HT-29 (cell line): ENCODE measurements around the gene SPECC1L. TPM values are rescaled to one million over a fixed set of nuclear protein-coding genes. Genes with fewer than 3 reads are reported as not detected.

ENCODE experiments used
- DNase-seq: peaks from one replicate; pipeline ENCODE4 v3.0.0-alpha.2; 2015; ENCODE audit warnings: low spot score
- total RNA-seq: library from RNA; depleted of rRNA; stranded (reverse); fragments of >200 nt; shearing (Covaris generic); gene quantifications from 2 replicates; pipeline ENCODE4 v1.2.3, GENCODE V29; 2014

Gene SPECC1L
- total RNA-seq, 1 experiment from 2014 or later: 9.5 TPM

DNA sequence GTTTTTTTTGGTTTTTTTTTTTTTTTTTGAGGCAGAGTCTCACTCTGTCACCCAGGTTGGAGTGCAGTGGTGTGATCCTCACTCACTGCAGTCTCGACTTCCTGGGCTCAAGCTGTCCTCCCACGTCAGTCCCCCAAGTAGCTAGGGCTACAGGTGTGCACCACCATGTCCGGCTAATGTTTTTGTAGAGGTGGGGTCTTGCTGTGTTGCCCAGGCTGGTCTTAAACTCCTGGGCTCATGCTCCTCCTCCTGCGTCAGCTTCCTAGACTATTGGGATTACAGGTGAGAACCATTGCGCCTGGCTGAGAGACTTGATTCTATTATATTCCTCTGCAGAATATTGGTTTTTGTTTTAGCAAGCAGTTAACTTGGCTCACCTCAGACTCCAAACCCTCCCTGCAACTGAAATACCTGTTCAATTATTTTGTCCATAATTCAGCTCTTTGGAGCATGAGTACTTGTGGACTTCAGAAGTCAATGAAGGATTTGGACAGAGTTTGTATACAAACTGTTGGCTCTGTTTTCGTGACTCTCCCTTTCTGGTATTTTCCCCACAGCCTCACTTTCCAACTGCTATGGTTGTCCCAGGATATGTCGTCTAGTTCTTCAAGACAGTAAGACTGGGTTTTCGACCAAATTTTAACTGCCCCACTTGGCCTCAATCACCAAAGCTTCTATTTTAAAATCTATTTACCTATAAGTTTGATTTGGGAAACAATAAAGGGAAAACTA is 87.6 kb downstream of the SPECC1L start:
- no peak for DNase-seq

DNA sequence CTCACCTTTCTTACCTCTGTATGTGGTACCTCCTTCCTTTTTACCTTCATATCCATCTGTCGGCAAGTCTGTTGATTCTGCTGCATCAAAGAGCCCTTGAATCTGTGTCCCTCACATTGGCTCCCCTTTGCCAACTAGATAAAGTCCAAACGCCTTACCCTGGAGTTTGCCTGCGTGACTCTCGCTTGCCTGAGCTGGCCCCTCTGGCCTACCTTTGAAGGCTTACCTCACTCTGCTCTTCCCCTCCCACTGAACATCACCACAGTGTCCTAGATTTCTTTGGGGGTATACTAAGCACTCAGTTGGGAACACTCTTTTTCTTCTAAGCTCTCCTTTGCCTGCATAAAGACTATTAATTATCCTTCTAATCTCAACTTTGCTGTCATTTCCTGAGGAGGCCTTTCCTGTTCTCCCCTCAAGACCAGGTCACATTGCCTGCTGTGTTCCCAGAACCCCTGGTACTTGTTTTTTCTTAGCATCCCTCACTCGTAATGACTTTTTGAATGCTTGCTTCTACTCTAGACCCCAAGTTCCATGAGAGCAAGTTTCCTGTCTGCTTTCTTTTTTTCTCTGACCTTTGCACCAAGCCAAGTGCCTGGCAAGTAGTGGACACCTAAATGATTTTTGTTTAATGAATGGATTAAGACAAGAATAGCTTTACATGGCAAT is 89.0 kb downstream of the SPECC1L start:
- no peak for DNase-seq

DNA sequence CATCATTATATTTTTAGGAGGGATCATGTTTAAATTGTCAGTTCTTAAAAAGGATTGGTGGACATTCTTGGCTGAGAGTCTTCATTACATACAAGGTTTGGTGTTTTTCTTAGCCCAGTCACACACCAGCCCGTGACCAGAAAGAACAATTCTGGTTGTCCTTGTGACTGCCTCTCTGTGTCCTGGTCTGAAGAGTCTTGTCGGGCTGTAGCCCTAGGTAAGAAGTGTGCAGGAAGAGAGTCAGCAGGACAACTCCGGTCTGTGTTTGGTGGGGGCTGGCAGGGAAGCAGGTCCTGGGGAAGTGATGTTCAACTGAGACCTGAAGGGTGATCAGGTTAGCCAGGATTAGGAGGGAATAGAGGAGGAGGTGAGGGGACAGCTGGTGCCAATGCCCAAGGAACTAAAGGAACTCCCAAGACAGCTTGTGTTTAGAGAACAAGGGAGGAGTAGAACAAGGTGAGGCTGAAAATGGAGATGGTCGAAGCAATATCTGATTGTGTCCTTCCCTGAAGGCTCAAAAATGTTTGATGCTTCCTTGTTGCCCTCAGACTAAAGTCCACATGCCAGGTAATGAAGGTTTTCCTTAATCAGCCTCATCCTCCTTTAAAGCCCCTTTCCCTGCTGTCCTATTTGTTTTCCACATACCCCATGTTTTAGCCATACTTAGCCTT is 91.5 kb downstream of the SPECC1L start:
- DNase-seq: no peak

DNA sequence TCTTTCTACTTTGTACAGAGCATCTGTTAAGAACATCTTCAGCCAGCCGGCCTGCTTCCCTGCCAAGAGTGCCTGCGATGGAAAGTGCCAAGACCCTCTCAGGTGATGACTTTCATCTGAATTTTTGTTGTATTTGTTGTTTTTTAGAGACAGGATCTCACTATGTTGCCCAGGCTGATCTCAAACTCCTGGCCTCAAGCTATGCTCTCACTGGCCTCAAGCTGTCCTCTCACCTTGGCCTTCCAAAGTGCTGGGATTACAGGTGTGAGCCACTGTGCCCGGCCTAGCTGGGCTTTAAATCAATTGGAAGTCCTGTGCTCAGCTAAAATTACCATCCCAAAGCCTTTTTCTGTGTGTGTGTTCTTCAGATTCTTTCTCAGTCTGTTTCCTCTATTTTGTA is 92.6 kb downstream of the SPECC1L start:
- DNase-seq: no peak

DNA sequence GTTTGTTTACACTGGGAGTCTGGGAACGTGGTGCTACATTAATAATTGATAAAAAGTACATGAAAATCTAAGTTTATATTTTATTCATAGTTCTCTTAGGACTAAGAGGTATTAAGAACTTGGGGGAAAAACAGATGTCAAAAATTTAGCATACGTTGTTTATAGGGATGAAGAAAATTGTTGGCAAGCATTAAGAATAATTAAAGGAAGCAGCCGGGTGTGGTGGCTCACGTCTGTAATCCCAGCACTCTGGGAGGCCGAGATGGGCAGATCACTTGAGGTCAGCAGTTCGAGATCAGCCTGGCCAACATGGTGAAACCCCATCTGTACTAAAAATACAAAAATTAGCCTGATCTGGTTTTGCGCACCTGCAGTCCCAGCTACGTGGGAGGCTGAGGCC is 96.1 kb downstream of the SPECC1L start:
- DNase-seq: no peak

DNA sequence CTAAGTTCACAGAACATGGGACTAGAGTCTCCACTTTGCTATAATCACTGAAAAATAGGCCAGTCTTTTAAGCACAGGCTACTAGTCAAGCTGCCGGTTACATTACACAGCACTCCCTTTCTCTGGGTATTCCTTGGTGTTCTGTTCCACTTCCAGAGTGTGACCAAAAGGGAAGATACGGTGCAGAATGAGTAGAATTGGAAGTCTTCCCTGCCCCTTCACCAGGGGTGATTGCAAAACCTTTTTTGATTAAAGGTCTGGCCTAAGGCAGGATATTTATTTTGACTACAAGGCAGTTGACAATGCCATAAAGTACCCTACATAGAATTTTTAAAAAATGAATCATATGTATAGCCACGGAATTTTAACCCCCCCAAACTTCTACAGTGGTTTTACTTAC is 97.2 kb downstream of the SPECC1L start:
- no peak for DNase-seq

DNA sequence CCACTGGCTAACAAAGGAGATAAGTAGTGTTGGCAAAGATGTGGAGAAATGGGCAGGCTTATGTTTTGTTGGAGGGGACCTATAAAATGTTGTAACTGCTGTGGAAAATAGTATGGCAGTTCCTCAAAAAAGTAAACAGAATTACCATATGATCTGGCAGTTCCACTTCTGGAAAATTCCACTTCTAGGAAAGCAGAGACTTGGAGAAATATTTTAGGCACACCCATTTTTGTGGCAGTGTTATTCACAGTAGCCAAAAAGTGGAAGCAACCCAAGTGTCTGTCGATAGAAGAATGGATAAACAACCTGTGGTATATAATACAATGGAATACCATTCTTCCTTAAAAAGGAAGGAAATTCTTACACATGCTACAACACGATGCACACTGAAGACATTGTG is 99.8 kb downstream of the SPECC1L start:
- no peak for DNase-seq

DNA sequence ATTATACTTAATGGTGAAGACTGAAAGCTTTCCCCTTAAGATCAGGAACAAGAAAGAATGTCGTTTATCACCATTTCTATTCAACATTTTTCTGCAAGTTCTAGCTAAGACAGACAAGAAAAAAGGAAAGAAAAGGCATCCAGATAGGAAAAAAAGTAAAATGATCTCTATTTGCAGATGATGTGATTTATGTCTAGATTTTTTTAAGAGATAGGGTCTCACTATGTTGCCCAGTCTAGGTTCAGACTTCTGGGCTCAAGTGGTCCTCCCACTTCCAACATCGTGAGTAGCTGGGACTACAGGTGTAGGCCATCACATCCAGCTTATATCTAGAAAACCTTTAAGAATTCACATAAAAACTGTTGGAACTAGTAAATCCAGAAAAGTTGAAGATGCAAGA is 105.4 kb downstream of the SPECC1L start:
- no peak for DNase-seq

DNA sequence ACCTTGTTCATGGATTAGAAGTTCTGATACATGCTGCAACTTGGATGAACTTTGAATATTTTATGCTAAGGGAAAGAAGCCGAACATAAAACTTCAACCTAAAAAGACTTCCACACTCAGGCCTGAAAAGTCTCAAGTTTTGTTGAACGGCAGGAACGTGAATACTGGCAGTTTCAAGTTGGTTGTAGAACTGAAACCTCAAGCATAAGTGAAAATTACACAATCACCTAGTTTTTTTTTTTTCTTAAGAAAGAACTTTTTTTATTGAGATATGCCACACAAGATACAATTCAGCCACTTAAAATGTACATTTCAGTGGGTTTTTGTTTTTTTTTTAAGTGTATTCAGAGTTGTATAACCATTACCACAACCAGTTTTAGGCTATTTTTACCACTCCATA is 106.0 kb downstream of the SPECC1L start:
- DNase-seq: no peak

DNA sequence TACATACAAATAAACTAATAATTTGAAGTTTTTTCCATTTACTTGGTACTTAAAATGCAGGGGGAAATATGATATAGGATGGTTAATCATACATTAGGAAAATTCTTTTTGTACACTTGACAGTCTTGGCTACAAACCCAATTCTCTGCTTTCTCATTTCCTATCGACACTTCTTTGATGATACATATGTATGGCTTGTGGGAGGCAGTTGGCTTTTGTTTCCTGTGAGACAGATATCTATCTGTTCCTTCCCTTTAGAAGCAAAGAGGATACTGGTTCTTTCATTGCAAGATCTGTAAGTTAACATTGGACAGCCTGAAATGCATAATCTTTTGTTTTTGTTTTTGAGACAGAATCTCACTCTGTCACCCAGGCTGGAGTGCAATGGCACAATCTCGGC is 108.9 kb downstream of the SPECC1L start:
- no peak for DNase-seq

DNA sequence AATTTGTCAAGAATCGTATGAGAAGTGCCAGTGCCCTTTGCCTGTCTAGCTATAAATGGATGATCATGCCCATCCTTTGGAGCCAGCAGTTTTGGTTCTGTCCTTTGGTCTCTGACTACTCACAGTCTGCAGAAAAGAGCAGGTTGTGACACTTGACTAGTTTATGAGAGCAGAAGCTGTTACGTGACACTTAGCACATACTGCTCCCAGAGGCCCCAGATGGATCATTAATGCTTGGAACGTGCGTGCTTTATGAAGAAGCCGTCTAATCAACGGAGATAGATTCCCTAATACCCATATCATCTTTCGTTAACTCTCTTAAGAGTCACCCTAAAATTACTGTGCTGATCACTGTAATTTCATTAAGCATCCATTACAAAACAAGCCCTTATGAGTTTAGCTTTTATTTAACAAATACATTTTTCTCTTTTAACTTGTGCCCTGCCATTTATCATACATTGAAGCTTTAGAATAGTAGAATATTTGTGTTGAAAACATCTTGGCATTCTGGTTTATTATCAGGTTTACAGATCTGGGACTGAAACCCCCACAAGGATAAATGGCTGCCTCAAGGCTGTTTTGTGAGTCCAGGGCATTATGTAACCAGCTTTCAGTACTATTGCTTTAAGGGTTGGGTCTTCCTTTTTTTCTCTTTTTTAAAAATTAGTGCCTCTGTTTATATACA is 109.7 kb downstream of the SPECC1L start:
- DNase-seq: no peak

DNA sequence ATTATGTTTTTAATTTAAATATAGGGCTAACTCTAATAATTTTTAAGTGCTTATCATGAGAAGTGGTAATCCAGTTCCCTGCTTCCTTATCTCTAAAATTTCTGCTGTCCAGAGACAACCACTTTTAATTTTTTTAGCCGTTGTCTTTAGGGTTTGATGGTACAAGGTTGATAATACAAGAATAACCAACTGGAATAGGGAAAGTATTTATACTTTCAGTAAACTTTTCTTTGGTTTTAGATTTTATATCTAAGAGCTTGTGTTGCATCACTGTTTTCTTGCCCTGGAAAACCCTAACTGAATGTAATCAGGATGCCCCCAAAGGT is 110.2 kb downstream of the SPECC1L start:
- no peak for DNase-seq

DNA sequence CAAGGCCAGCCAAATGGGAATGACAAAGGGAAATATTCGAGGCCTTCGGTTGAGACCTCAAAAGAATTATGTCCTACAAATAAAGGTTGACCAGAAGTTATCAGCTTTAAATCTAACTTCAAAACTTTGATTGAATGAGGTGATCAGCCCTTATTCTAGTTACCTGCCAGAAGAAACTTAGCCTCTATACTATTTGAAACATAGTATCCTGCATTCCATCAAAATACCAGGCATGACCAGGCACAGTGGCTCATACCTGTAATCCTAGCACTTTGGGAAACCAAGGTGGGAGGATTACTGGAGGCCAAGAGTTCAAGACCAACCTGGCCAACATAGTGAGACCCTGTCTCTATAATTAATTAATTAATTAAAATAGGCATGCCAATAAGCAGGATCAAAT is 112.4 kb downstream of the SPECC1L start:
- no peak for DNase-seq

DNA sequence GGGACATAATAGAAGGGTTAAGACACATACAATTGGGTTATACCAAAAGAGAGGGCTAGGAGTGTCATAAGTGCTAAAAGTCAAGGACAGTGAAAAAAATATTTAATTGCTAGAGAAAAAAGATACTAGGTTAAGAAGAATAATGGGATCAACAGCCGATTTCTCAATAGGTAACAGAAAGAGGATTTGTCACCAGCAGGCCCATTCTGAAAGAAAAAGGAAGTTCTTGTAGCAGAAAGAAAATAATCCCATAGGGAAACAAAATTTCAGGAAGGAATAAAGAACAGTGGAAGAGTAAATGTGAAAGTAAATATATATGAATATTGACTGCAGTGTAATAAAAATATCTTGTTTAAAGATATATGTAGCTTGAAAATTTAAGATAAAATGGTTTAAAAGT is 113.5 kb downstream of the SPECC1L start:
- no peak for DNase-seq

DNA sequence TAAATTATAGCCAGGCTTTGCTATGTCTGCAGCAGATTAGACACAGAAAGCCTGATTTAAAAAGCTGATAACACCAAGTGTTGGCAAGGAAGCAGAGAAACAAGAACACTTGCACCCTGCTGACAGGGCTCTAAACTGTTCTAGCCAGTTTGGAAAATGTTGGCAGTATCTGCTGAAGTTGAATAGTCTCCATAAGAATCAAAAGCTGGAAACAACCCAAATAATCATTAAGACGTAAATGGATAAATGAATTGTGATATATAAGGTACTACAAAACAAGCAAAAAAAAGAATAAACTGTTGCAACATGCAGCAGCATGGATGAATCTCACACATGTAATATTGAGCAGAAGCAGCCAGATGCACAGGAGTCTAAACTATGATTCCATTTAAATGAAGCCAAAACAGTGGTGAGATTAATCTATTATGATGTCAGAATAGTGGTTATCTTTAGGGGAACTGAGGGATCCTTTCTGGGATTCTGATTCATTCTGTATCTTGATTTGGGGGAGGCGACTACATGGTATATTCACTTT is 116.4 kb downstream of the SPECC1L start:
- no peak for DNase-seq

DNA sequence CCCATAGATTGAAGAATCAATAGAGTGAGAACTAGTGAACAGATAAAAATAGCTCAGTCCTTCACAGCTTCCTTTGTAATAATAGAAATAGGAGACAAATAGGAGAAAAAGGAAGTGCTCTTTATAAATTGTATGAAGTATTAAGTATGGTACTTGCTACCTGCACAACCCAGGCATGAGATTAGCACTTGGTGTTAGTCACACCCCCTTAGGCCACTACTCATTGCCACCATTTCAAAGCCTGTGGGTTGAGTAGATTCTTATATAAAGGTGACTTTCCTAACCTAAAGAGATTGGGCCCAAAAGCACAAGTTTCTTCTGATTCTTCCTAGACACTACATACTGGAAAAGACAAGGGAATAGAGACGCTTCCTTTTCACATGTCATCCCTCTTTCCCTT is 119.0 kb downstream of the SPECC1L start:
- no peak for DNase-seq

DNA sequence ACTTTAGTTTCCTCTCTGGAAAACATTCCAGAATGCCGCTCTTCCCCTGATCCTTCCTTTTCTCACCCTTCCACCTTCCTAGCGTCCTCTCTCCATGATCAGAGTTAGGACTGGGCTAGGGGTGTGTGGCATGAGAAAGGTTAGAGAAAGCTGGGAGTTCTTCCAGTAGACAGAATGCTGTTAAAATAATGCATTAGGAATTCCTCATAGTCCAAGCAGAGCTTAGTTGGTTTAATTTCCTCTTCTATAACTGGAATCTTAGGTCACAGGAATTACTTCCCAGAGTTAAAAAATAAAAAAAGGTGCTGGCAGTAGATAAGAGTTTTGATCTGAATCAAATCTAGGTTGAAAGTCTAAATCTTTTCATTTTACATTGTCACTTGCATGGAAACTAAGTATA is 119.5 kb downstream of the SPECC1L start:
- no peak for DNase-seq

DNA sequence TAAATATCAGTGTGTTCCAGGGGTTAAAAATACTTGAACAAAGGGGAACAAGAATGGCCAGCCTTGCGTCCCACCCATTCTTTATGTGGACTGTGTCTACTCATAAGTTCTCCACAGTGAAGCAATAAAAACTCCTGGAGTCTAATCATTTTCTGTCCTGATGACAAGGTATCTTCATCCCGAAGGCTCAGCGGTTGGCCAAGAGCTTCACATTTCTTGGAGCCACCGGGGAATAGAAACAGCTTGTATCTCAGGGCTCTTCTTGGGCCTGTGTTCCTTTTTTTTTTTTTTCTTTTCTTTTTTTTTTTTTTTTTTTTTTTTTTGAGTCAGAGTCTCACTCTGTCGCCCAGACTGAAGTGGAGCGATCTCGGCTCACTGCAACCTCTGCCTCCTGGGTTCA is 119.9 kb downstream of the SPECC1L start:
- DNase-seq: no peak

DNA sequence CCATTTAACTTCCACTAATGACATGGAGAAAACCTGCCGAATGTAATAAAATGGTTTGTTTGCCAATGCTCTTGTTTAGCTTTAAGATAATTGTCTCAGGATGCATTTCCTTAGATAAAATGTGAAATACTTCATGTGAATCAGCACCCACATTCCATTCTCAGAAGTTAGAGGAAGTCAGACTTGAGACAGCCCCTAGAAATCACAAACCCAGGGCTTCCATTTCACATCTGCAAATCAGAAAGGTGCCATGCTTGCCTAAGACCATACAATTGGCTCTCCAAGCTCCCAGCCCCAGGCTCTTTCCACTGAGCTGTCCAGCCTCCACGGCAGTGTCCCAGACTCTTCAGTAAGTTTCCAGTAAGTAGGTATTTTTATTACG is 121.2 kb downstream of the SPECC1L start:
- no peak for DNase-seq

DNA sequence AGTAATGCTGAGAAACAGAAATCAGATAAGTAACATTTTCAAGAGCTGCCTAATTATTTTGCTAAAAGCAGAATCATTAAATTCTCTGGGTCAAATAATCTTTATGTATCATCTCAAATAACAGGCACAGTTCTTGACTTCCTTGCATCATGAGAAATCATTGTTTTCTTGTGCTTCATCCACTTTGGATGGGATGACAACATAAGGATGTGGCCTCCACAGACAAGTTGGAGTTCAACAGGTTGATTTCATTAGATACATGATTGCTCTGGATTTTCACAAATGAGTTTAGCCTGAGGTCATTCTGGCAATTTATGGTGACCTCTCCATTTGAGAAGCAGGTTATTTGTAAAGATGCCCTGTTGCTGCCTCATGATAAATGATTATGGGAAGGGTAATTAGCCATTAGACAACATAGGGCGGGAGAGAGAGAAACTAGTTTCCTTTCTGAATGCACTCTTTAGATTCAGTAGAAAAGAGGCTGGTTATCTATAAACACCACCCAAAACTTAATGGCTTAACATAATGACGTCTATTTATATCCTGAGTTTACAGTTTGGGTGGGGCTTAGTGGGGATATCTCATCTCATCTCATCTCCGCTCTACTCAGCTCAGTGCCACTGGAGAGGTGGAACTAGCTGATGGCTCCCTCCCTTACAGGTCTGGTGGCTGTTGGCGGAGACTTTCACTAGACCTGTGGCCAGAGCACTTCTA is 121.7 kb downstream of the SPECC1L start:
- DNase-seq: peak; percentile 23

DNA sequence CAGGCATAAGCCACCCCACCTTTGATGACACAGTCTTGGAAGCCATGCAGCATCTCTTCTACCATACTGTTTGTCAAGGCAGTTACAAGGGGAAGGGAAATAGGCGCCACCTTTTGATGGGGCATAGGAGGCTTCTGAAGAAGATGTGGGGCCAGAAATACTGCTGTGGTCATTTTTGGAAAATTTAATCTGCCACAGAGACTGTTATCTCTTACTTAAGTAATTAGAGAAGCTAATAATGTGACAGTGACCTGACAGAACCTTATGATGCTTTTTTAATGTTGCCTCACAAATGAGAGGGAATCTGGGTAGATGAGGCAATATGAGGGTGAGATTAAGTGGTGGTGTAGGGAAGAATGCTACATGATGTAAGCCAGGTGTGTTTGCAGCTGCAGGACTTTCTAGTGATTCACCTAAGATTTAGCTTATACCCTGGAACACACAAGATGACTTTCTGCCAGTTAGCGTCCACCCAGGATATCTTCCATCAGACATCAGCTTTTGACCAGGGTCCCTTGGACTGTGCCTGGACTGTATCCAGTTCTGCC is 122.5 kb downstream of the SPECC1L start:
- no peak for DNase-seq
